ENCODE results near the gene CCDC9B.

DNA sequence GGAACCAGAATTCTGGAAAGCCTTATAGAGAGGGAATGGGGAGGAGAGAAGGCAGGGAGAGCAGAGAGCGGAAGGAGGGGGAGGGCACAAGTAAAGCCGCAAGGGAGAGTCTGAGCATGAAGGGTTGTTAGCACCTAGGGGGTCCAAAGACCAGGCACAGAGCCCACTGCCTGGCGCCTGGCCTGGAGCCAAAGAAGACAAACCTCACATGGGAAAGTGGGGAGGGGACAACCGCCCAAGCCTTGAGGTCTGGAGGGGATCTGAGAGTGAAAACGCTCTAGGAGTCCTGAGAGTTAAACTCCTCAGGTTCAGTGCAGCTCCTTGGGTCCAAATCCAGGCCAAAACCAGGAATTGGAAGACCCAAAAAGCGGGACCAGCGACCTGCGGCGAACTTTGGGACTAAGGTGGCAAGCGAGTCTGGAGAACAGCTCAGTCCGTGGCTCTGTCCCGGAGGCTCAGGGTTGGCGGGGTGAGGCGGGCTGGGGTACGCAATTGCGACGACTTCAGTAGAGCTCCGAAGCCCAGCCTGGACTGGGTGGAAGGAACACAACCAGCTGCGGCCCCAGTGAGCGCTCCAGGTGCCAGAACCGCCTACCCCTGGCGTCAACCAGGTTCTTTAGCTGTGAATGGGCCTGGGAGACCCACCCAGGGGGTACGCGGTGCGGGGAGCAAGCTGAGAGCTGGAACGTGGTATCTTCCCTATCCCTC, 18.1 kb downstream of the CCDC9B start:
- TF ChIP-seq POLR2AphosphoS5 (IDR thresholded peaks at IDR 0.05) (peak; percentile 55), CTCF (IDR thresholded peaks at IDR 0.05) (no peak)

Measured in gastroesophageal sphincter (tissue), 3 donors.